ENCODE data around the gene FOXO1.

Gene FOXO1

GRCh38 chr13:40572961-40573360 is 93.5 kb downstream of the FOXO1 start:
- DNase-seq: no peak

DNA sequence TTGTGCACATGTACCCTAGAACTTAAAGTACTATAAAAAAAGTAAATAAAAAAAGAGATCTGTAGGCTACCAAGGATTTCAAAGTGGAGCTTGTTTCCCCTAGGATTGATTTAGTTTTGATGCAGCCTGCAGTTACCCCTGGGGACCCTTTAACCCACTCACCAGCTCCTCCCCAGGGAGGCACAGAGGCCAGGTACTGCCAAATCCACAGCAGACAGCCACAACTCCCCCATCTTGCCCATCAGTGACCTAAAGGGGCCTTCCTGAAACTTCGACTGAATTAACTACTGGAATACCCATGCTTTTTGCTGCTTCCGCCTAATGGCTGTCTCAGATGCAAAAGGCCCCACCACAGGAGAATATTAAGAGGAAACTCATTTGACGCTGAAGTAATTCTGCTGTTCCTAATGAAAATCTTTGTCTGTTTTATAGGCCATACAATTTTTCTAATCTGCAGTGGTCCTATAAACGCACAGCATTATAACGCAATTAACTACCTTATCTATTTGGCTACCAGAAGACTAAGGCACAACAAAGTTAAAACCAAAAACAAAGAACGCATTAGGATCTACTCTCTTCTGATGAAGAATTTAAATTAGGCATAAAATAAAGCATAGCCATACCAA is 95.0 kb downstream of the FOXO1 start:
- no peak for DNase-seq

- DNase-seq: no peak
These were observed 95.5 kb downstream of the FOXO1 start for GRCh38 chr13:40570930-40571329.

- no peak for DNase-seq
These were observed 97.5 kb downstream of the FOXO1 start for GRCh38 chr13:40569024-40569350.

- no peak for DNase-seq
These were observed 98.0 kb downstream of the FOXO1 start for GRCh38 chr13:40568246-40569023.

GRCh38 chr13:40566811-40567210 is 99.6 kb downstream of the FOXO1 start:
- DNase-seq: no peak

- no peak for DNase-seq
These were observed 100.9 kb downstream of the FOXO1 start for GRCh38 chr13:40565282-40566148.

- no peak for DNase-seq
These were observed 102.0 kb downstream of the FOXO1 start for GRCh38 chr13:40564342-40565001.

DNA sequence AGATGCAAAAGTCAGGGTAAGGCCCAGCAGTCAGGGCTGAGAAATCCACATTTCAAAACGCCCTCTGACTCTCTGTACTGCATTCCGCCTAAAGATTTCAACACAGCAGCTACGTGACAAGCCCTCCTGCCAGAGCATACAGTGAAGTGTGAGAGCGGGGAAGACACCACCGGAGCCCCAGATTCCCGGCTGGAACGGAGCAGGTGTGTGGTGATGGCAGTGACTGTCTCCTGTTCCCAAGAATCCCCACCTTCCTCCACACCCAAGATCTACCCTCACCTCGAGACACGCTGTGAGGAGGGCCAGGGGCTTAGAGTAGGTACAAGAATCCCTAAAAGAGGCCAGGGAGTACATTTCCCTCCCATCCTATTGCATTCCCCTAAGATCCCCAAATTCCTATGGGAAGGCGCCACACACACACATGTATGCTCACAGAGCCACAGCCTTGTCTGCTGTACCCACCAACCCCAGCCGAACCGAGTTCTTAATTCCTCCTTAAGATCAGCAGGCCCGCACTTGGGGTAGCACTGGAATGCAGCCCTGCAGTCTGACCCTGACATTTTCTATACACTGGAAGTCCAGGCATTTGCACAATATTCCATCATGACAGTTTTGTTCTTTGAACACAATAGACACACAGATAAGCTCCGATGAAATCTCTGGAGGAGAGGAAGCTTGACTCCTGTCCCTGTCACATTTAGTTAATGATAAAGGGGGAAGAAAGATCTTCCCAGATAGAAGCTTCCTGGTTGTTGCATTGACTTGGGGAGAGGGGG is 102.9 kb downstream of the FOXO1 start:
- no peak for DNase-seq

GRCh38 chr13:40562975-40563349 is 103.5 kb downstream of the FOXO1 start:
- DNase-seq: no peak

- DNase-seq: no peak
These were observed 106.5 kb downstream of the FOXO1 start for GRCh38 chr13:40559915-40560314.

DNA sequence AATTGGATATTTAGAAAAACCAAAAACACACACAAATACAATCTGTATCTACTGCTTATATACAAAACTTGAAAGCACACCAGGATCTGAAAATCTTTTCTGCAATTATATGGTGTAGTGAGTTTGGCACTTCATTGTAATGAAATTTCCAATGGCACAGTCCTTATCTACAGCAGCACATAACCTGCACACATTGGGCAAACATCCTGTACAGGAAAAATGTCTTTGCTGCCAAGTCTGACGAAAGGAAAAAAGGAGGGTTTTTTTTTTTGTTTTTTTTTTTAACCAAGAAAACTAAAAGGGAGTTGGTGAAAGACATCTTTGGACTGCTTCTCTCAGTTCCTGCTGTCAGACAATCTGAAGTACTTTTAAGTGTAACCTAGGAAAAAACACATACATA is 107.8 kb downstream of the FOXO1 start:
- no peak for DNase-seq

GRCh38 chr13:40556453-40556852 is 110.0 kb downstream of the FOXO1 start:
- no peak for DNase-seq

DNA sequence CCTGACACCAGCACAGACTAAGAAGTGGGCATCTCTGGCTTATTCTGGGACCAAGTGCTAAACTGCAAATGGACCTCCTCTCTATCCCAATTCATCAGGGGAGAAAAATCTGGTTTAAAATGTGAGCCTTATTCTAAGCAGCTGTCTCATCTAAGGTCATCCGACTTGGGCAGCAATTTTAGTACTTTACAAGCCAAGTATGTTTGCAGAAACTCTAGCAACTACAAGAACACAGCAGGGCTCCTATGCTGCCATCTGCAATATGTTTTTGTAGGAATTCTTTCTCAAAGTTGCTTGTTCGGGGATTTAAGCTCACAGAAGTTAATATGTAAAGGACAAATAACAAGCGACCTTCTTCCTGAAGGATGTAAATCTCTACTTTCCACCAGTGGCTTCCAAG is 113.1 kb downstream of the FOXO1 start:
- no peak for DNase-seq

DNA sequence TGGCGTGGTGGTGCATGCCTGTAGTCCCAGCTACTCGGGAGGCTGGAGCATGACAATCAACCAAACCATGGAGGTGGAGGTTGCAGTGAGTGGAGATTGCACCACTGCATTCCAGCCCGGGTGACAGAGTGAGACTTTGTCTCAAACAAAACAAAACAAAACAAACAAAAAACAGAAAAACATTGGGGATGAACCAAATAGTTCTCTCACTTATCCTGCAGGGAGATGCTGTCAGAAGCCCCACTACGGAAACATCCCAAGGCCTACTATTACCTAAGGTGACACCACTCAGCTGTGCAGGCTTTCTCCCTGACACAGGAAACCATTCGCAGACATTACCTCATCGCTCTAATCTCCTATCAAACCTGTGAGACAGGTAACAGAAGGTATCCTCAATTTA is 113.5 kb downstream of the FOXO1 start:
- no peak for DNase-seq

DNA sequence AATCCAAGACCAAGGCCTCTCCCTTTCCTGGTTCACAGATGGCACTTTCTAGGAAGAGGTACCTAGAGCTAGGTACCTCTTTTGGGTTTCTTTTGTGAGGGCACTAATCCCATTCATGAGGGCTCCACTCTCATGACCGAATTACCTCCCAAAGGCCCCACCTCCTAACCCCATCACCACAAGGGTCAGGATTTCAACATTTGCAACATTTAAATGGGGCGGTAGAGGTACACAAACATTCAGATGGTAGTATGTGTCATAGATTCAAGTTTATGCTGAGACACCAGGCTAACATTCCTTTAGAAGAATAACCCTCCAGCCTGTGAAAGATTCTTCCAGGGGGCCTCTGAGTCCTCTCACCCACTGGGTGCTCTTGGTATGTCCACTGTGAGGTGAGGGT is 116.3 kb downstream of the FOXO1 start:
- no peak for DNase-seq

GRCh38 chr13:40549500-40550094 is 116.8 kb downstream of the FOXO1 start:
- no peak for DNase-seq

GRCh38 chr13:40547591-40548315 is 118.7 kb downstream of the FOXO1 start:
- DNase-seq: no peak

DNA sequence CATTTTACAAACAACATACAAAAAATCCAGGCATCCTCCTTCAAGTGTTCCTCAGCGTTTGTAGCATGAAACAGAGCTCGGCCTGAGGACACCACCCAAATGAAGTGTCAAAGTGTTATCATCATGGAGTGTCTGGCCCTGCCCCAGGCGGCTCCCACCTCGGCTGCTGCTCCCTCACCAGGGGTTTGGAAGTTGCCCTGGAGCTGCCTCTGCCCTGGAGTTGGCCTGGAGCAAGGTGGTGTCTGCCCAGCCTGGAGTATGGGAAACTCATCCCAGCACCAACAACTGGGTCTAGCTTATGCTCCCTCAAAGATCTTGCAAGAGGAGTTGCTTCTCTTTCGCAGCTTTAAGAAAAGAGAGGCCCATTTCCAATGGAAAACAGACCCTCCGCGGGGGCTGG is 120.4 kb downstream of the FOXO1 start:
- no peak for DNase-seq

GRCh38 chr13:40540328-40541044 is 126.0 kb downstream of the FOXO1 start:
- DNase-seq: no peak

Measured in NCI-H1417 treated with DMSO at 0.1 percent for 48 hours (cell line).